HepG2 (cell line): ENCODE measurements around the gene SLC25A15. TPM values are rescaled to one million over a fixed set of nuclear protein-coding genes. Genes with fewer than 3 reads are reported as not detected.

Experiments
- ARNT ChIP-seq: fragments of 450-650 bp; IDR thresholded peaks from 2 replicates; pipeline ENCODE4 v1.6.1; 2017
- ASH2L ChIP-seq: fragments of 300-600, 200-600 bp; sonication (generic); IDR thresholded peaks from 2 replicates; pipeline ENCODE4 v1.7.0; 2017; ENCODE audit warnings: low read depth, mild to moderate bottlenecking, moderate library complexity, mixed read lengths, low read length; ENCODE audit not compliant: insufficient read length
- BHLHE40 ChIP-seq: IDR thresholded peaks from 2 replicates; pipeline ENCODE4 v1.6.1; 2011; ENCODE audit warnings: low read length, improper control_type of control experiment
- CENPT ChIP-seq: sonication (generic); formaldehyde crosslinking; IDR thresholded peaks from 2 replicates; pipeline ENCODE4 v1.8.0; 2022; ENCODE audit warnings: low read depth, mild to moderate bottlenecking, moderate library complexity, missing genetic modification reagents
- CENPX ChIP-seq: sonication (generic); formaldehyde crosslinking; IDR thresholded peaks from 2 replicates; pipeline ENCODE4 v1.9.0; 2021; ENCODE audit warnings: mild to moderate bottlenecking, missing genetic modification reagents, moderate library complexity
- DNMT3B ChIP-seq: conservative IDR thresholded peaks from 2 replicates; pipeline ENCODE4 v1.6.1; 2016; ENCODE audit warnings: missing biosample characterization, control low read depth
- GABPA ChIP-seq, 2 experiments: IDR thresholded peaks; 2 replicates each; pipeline ENCODE4 v1.6.1; 2011 to 2016; ENCODE audit warnings: low read depth in 2 of 2, low read length in 1 of 2, missing biosample characterization in 1 of 2, missing genetic modification characterization in 1 of 2
- GLI4 ChIP-seq: sonication (generic); formaldehyde crosslinking; IDR thresholded peaks from 2 replicates; pipeline ENCODE4 v1.5.1; 2020; ENCODE audit warnings: missing genetic modification reagents, mild to moderate bottlenecking, moderate library complexity, borderline replicate concordance
- IKZF1 ChIP-seq: fragments of 450-650 bp; IDR thresholded peaks from 2 replicates; pipeline ENCODE4 v1.7.1; 2016
- IKZF4 ChIP-seq: sonication (generic); formaldehyde crosslinking; IDR thresholded peaks from 2 replicates; pipeline ENCODE4 v1.5.1; 2020; ENCODE audit warnings: borderline replicate concordance, mild to moderate bottlenecking, low read depth, missing genetic modification reagents; ENCODE audit errors: not compliant biosample characterization
- KLF13 ChIP-seq: sonication (generic); formaldehyde crosslinking; IDR thresholded peaks from 2 replicates; pipeline ENCODE4 v1.4.0; 2020; ENCODE audit warnings: mild to moderate bottlenecking, missing genetic modification reagents
- KLF9 ChIP-seq: IDR thresholded peaks from 2 replicates; pipeline ENCODE4 v1.6.1; 2016; ENCODE audit warnings: low read depth
- NFIB ChIP-seq: sonication (generic); formaldehyde crosslinking; IDR thresholded peaks from 2 replicates; pipeline ENCODE4 v1.9.0; 2021; ENCODE audit warnings: missing genetic modification reagents, mild to moderate bottlenecking, borderline replicate concordance
- NPAS2 ChIP-seq: sonication (generic); formaldehyde crosslinking; IDR thresholded peaks from 2 replicates; pipeline ENCODE4 v1.8.0; 2022; ENCODE audit warnings: mild to moderate bottlenecking, missing genetic modification reagents, borderline replicate concordance
- RBM22 ChIP-seq: fragments of 200-400 bp; formaldehyde crosslinking; optimal IDR thresholded peaks from 2 replicates; pipeline ENCODE3; 2017; ENCODE audit warnings: mild to moderate bottlenecking, low read length, moderate library complexity
- RELA ChIP-seq: sonication (generic); formaldehyde crosslinking; IDR thresholded peaks from 2 replicates; pipeline ENCODE4 v1.4.0; 2020; ENCODE audit warnings: missing genetic modification reagents
- SIN3B ChIP-seq: fragments of 150-350 bp; IDR thresholded peaks from 2 replicates; pipeline ENCODE4 v1.6.1; 2014; ENCODE audit warnings: low read length
- SP4 ChIP-seq: sonication (generic); formaldehyde crosslinking; IDR thresholded peaks from 2 replicates; pipeline ENCODE4 v1.8.1; 2023; ENCODE audit warnings: mild to moderate bottlenecking, missing genetic modification reagents
- STAG1 ChIP-seq: sonication (generic); formaldehyde crosslinking; IDR thresholded peaks from 2 replicates; pipeline ENCODE4 v1.4.0; 2020; ENCODE audit warnings: missing genetic modification reagents
- TSC22D2 ChIP-seq: sonication (generic); formaldehyde crosslinking; IDR thresholded peaks from 2 replicates; pipeline ENCODE4 v1.5.1; 2020; ENCODE audit warnings: missing genetic modification reagents, mild to moderate bottlenecking, borderline replicate concordance
- ZMAT3 ChIP-seq: sonication (generic); formaldehyde crosslinking; conservative IDR thresholded peaks from 2 replicates; pipeline ENCODE4 v1.7.0; 2021; ENCODE audit warnings: missing genetic modification reagents
- ZMYM4 ChIP-seq: sonication (generic); formaldehyde crosslinking; IDR thresholded peaks from 2 replicates; pipeline ENCODE4 v1.8.1; 2023; ENCODE audit warnings: mild to moderate bottlenecking, missing genetic modification reagents
- ZNF138 ChIP-seq: sonication (generic); formaldehyde crosslinking; IDR thresholded peaks from 2 replicates; pipeline ENCODE4 v1.5.0; 2020; ENCODE audit warnings: mild to moderate bottlenecking, low read depth, missing genetic modification reagents
- ZNF274 ChIP-seq: sonication (generic); formaldehyde crosslinking; IDR thresholded peaks from 2 replicates; pipeline ENCODE4 v1.5.1; 2020; ENCODE audit warnings: mild to moderate bottlenecking, missing genetic modification reagents
- ZNF34 ChIP-seq: sonication (generic); formaldehyde crosslinking; IDR thresholded peaks from 2 replicates; pipeline ENCODE4 v1.4.0; 2020; ENCODE audit warnings: mild to moderate bottlenecking, missing genetic modification reagents, borderline replicate concordance
- ZNF556 ChIP-seq: sonication (generic); formaldehyde crosslinking; IDR thresholded peaks from 2 replicates; pipeline ENCODE4 v1.4.0; 2020; ENCODE audit warnings: mild to moderate bottlenecking, missing genetic modification reagents, borderline replicate concordance
- ZNF569 ChIP-seq: sonication (generic); formaldehyde crosslinking; IDR thresholded peaks from 2 replicates; pipeline ENCODE4 v1.5.0; 2020; ENCODE audit warnings: mild to moderate bottlenecking, missing genetic modification reagents, moderate library complexity, borderline replicate concordance
- polyA plus RNA-seq, 8 experiments: library from polyadenylated mRNA; depleted of rRNA in 3 of 8; stranded (reverse) in 7 of 8; unstranded in 1 of 8; fragments of >200 nt; fragmentation: Illumina TruSeq in 4 of 8; extraction: Trizol in 4 of 8; gene quantifications; 2 replicates each; pipeline versions ENCODE4 v1.2.1 to v1.2.3, GENCODE V29; 2011 to 2016; ENCODE audit warnings: low read depth in 4 of 8, missing spikeins in 1 of 8, mixed read lengths in 1 of 8; ENCODE audit not compliant: insufficient read depth in 1 of 8
- total RNA-seq, 5 experiments: library from RNA; depleted of rRNA; stranded (reverse); fragments of >200 nt; fragmentation: Illumina TruSeq; extraction: Trizol; gene quantifications; 2 replicates each; pipeline ENCODE4 v1.2.3, GENCODE V29; 2016; ENCODE audit warnings: low read depth in 1 of 5
- TF ChIP-seq, protein P1 (sequence below): sonication (generic); formaldehyde crosslinking; IDR thresholded peaks from 2 replicates; pipeline ENCODE4 v1.4.0; 2020; ENCODE audit warnings: missing genetic modification reagents
- TF ChIP-seq, protein P2 (sequence below): sonication (generic); formaldehyde crosslinking; IDR thresholded peaks from 2 replicates; pipeline ENCODE4 v1.8.1; 2023; ENCODE audit warnings: mild to moderate bottlenecking, missing genetic modification reagents, borderline replicate concordance
- TF ChIP-seq, protein P3 (sequence below): sonication (generic); formaldehyde crosslinking; IDR thresholded peaks from 2 replicates; pipeline ENCODE4 v1.5.0; 2020; ENCODE audit warnings: missing genetic modification reagents
- TF ChIP-seq, protein P4 (sequence below): sonication (generic); formaldehyde crosslinking; IDR thresholded peaks from 2 replicates; pipeline ENCODE4 v1.8.1; 2023; ENCODE audit warnings: missing genetic modification reagents, inconsistent platforms, borderline replicate concordance

The SLC25A15 gene
- total and polyA plus RNA-seq, 2 of the 13 experiments (the other 11 are each of a cell fraction or from before 2014, with no cell fraction given), result 17.3 to 39.1 TPM

DNA sequence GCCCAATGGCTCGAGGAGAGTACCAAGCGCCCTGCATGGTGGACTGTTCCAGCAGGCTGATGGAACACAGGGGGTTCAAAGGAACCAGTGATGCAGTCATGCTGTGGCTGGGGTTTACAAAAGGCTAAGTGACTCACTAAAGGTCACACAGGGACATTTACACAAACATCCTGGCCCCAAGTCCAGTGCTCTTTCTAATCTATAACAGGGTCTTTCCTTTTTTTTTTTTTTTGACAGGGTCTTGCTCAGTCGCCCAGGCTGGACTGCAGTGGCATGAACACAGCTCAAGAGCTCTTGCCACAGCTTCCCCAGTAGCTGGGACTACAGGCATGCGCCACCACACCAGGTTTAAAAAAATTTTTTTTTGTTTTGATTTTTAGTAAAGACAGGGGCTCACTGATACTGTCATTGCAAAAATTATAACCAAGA, 2.8 kb upstream of the SLC25A15 start (continued):
- TF ChIP-seq, protein P1, sequence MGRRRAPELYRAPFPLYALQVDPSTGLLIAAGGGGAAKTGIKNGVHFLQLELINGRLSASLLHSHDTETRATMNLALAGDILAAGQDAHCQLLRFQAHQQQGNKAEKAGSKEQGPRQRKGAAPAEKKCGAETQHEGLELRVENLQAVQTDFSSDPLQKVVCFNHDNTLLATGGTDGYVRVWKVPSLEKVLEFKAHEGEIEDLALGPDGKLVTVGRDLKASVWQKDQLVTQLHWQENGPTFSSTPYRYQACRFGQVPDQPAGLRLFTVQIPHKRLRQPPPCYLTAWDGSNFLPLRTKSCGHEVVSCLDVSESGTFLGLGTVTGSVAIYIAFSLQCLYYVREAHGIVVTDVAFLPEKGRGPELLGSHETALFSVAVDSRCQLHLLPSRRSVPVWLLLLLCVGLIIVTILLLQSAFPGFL (CRISPR knock-in tag), result no peak
- TF ChIP-seq ZNF34 (no peak), DNMT3B (CRISPR knock-in tag) (no peak), KLF9 (CRISPR knock-in tag) (no peak), BHLHE40 (no peak), IKZF4 (CRISPR knock-in tag) (no peak), ASH2L (peak; percentile 61), TSC22D2 (CRISPR knock-in tag) (no peak), ZNF274 (CRISPR knock-in tag) (no peak), ZMYM4 (peak; percentile 84), NFIB (CRISPR knock-in tag) (no peak), SP4 (CRISPR knock-in tag) (no peak), CENPT (CRISPR knock-in tag) (no peak), KLF13 (no peak), IKZF1 (no peak), ARNT (no peak), RELA (CRISPR knock-in tag) (no peak), STAG1 (CRISPR knock-in tag) (no peak), ZNF138 (CRISPR knock-in tag) (no peak), ZMAT3 (CRISPR knock-in tag) (no peak), ZNF556 (CRISPR knock-in tag) (peak; percentile 73; the same call in 1 of the 2 replicates), RBM22 (no peak), SIN3B (no peak), CENPX (CRISPR knock-in tag) (no peak), GABPA (IDR thresholded peaks at IDR 0.05; ENCODE audit: low read depth, low read length) (no peak), GABPA (CRISPR knock-in tag; IDR thresholded peaks at IDR 0.05; ENCODE audit: low read depth) (peak; percentile 44), NPAS2 (CRISPR knock-in tag) (no peak), GLI4 (no peak), ZNF569 (no peak)
- TF ChIP-seq, protein P2, sequence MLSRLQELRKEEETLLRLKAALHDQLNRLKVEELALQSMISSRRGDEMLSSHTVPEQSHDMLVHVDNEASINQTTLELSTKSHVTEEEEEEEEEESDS (CRISPR knock-in tag), result no peak
- TF ChIP-seq, protein P3, sequence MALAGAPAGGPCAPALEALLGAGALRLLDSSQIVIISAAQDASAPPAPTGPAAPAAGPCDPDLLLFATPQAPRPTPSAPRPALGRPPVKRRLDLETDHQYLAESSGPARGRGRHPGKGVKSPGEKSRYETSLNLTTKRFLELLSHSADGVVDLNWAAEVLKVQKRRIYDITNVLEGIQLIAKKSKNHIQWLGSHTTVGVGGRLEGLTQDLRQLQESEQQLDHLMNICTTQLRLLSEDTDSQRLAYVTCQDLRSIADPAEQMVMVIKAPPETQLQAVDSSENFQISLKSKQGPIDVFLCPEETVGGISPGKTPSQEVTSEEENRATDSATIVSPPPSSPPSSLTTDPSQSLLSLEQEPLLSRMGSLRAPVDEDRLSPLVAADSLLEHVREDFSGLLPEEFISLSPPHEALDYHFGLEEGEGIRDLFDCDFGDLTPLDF (CRISPR knock-in tag), result no peak
- TF ChIP-seq, protein P4, sequence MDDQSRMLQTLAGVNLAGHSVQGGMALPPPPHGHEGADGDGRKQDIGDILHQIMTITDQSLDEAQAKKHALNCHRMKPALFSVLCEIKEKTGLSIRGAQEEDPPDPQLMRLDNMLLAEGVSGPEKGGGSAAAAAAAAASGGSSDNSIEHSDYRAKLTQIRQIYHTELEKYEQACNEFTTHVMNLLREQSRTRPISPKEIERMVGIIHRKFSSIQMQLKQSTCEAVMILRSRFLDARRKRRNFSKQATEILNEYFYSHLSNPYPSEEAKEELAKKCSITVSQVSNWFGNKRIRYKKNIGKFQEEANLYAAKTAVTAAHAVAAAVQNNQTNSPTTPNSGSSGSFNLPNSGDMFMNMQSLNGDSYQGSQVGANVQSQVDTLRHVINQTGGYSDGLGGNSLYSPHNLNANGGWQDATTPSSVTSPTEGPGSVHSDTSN (CRISPR knock-in tag), result no peak
